Upper lobe of right lung (tissue), 1 donor: ENCODE results near the gene ESPNL. TPM values are rescaled to one million over a fixed set of nuclear protein-coding genes. Genes with fewer than 3 reads are reported as not detected.

Experiments
- ATAC-seq: fragments of 200-7000 bp; cut with Tn5 transposase; one replicate; pipeline ENCODE4 v1.9.1; 2020; ENCODE audit warnings: mild to moderate bottlenecking, moderate library complexity
- DNase-seq: peaks from one replicate; pipeline ENCODE4 v3.0.0-alpha.2; 2020
- H3K27ac ChIP-seq: fragments of 200-600 bp; one replicate; pipeline ENCODE4 v1.8.0; 2022
- H3K27me3 ChIP-seq: fragments of 200-600 bp; one replicate; pipeline ENCODE4 v1.8.0; 2022; ENCODE audit warnings: mild to moderate bottlenecking
- H3K36me3 ChIP-seq: fragments of 200-600 bp; one replicate; pipeline ENCODE4 v1.8.0; 2022
- H3K4me1 ChIP-seq: fragments of 200-600 bp; one replicate; pipeline ENCODE4 v1.8.0; 2022
- H3K4me3 ChIP-seq: fragments of 200-600 bp; one replicate; pipeline ENCODE4 v1.8.0; 2022; ENCODE audit warnings: mild to moderate bottlenecking
- H3K9me3 ChIP-seq: fragments of 200-600 bp; one replicate; pipeline ENCODE4 v1.8.0; 2022
- intact Hi-C: fragments of 100-400 bp; cut with DNase I; formaldehyde crosslinking; loops from one replicate; pipeline ENCODE4 v1.11.0; 2022
- total RNA-seq: library from RNA; stranded (reverse); fragmentation: NEBNext Ultra II Directional; extraction: Animal tissue kit (Norgen Biotek cat#: 25700); gene quantifications from one replicate; pipeline ENCODE4 v1.2.1, GENCODE V29; 2021
- TF ChIP-seq, protein P1 (sequence below): fragments of 200-600 bp; IDR thresholded peaks from one replicate; pipeline ENCODE4 v1.8.0; 2022; ENCODE audit warnings: antibody characterized with exemption
- donor health status: DM: no; HTN: yes; CAD: no; lungs with severe emphysema.

The ESPNL gene
- total RNA-seq, 1 donor from 2014 or later, result 0.35 TPM

DNA sequence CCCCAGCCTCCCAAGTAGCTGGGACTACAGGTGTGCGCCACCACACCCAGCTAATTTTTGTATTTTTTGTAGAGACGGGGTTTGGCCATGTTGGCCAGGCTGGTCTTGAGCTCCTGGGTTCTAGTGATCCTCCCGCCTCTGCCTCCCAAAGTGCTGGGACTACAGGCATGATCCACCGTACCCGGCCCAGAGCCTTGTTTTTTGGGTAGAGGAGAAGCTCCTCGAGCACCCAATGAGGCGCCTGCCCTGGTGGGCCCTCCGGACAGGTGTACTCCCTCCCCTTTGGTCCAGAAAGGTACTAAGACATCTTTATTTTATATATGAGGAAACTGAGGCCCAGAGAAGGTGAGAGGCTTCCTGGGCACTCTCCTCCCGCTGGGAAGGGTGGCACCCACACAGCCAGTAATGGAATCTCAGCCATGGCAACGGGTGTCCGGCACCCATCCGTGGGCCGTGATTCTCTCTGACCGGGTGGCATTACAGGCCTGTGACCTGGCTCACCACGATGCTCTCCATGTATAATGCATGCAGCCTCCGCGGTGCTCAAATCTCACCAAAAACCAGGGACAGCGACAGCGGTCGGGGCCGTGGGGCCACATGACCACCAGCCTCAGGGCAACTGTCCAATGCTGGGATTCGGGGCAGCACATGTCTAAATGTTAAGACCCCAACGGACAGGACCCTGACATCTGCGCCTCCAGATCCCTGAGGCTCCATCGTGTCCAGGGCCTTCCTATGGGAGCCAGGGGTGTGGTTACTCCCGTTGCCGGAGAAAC is 21.6 kb downstream of the ESPNL start:
- TF ChIP-seq, protein P1, sequence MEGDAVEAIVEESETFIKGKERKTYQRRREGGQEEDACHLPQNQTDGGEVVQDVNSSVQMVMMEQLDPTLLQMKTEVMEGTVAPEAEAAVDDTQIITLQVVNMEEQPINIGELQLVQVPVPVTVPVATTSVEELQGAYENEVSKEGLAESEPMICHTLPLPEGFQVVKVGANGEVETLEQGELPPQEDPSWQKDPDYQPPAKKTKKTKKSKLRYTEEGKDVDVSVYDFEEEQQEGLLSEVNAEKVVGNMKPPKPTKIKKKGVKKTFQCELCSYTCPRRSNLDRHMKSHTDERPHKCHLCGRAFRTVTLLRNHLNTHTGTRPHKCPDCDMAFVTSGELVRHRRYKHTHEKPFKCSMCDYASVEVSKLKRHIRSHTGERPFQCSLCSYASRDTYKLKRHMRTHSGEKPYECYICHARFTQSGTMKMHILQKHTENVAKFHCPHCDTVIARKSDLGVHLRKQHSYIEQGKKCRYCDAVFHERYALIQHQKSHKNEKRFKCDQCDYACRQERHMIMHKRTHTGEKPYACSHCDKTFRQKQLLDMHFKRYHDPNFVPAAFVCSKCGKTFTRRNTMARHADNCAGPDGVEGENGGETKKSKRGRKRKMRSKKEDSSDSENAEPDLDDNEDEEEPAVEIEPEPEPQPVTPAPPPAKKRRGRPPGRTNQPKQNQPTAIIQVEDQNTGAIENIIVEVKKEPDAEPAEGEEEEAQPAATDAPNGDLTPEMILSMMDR, result no peak
- ATAC-seq, result no peak
- H3K27ac ChIP-seq, result no peak overlapping the region
- intact Hi-C loops, result no loop called here
- peaks cover 21% of the 10 kb centered on the region for H3K27me3 ChIP-seq
- H3K36me3 ChIP-seq, result no peaks in the 10 kb centered on the region
- no peaks in the 10 kb centered on the region for H3K4me1 ChIP-seq
- DNase-seq, result no peak
- no peaks in the 10 kb centered on the region for H3K9me3 ChIP-seq
- H3K4me3 ChIP-seq, result no peak overlapping the region

- ATAC-seq (no peak), DNase-seq (no peak)
- H3K27me3 ChIP-seq, result peaks cover 14% of the 10 kb centered on the region
- no peaks in the 10 kb centered on the region for H3K36me3 ChIP-seq
- no peak overlapping the region for H3K27ac ChIP-seq
- H3K9me3 ChIP-seq, result no peaks in the 10 kb centered on the region
- H3K4me3 ChIP-seq, result no peak overlapping the region
- intact Hi-C loops, result no loop called here
- TF ChIP-seq, protein P1, result no peak
- no peaks in the 10 kb centered on the region for H3K4me1 ChIP-seq
Observed at GRCh38 chr2:238122287-238123217, 22.4 kb downstream of the ESPNL start.

DNA sequence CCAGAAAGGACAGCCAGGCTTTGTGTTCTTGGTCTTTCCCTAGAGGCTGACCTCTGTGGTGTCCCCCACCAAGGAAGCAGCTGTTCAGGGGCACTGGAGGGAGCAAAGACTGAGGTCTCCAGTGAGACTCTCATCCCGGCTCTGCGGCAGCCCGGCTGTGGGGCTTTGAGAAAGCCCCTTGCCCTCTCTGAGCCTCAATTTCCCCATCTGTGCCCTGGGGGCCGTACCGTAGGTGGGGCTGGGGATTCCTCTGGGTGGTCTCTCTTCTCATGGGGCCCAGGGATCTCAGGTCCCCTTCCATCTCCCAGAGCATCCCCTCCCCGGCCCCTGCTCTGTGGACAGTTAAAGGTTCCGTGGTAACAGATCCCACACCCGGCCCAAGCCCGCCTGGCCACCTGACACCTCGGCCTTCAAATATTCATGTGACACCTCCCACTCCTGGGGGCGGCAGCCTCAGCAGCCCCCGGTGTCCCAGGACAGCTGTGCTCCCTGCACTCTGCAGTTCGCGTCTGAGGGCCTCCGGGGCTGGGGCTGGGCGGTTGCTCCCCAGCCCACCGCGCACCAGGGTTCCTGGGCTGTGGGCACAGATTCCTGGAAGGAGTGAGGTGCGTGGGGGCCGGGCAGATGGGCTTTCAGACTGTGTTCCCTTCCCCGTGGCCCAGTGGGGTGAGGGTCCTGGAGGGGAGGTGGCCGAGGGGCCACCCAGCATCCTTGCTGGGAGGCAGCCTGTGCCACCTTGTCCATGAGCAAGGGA is 23.3 kb downstream of the ESPNL start:
- ATAC-seq (no peak), DNase-seq (no peak)

DNA sequence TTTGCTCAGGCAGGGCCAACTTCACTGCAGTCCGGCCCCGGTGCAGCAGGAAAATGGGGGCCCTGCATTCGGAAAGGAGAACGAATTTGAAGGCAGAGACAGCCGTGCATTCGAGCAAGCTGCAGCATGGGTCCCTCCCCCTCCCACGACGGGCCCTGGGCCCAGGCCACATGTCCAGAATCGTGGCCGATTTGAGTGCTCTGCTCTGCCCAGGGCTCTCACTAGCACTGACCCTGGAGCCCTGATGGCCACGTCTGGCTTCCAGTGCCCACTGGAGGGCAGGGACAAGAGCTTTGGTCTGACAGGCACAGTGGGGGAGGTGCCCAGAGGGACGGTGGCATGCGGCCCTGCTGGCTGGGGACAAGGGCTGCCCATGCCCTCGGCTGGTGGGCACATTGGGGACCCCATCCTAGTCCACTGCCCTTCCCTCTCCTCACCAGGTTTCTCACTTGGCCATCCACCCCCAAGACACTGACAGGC is 23.9 kb downstream of the ESPNL start:
- no peak for DNase-seq
- no peak for ATAC-seq

More for the DNA sequence above, 23.3 kb downstream of the ESPNL start:
- Histone ChIP-seq H3K27ac (no peak overlapping the region), H3K4me1 (no peaks in the 10 kb centered on the region), H3K9me3 (no peaks in the 10 kb centered on the region), H3K4me3 (no peak overlapping the region), H3K27me3 (peaks cover 11% of the 10 kb centered on the region), H3K36me3 (no peaks in the 10 kb centered on the region)
- intact Hi-C loops, result no loop called here
- TF ChIP-seq, protein P1, result no peak

More for the DNA sequence above, 23.9 kb downstream of the ESPNL start:
- Histone ChIP-seq H3K4me1 (no peaks in the 10 kb centered on the region), H3K4me3 (no peak overlapping the region), H3K9me3 (no peaks in the 10 kb centered on the region), H3K36me3 (no peaks in the 10 kb centered on the region), H3K27me3 (peaks cover 11% of the 10 kb centered on the region), H3K27ac (no peak overlapping the region)
- intact Hi-C loops, result no loop called here
- TF ChIP-seq, protein P1, result no peak
